ENCODE data around the gene HOXC12. TPM values are rescaled to one million over a fixed set of nuclear protein-coding genes. Genes with fewer than 3 reads are reported as not detected.

Gene HOXC12
- total RNA-seq, 1 donor from 2014 or later: not detected

DNA sequence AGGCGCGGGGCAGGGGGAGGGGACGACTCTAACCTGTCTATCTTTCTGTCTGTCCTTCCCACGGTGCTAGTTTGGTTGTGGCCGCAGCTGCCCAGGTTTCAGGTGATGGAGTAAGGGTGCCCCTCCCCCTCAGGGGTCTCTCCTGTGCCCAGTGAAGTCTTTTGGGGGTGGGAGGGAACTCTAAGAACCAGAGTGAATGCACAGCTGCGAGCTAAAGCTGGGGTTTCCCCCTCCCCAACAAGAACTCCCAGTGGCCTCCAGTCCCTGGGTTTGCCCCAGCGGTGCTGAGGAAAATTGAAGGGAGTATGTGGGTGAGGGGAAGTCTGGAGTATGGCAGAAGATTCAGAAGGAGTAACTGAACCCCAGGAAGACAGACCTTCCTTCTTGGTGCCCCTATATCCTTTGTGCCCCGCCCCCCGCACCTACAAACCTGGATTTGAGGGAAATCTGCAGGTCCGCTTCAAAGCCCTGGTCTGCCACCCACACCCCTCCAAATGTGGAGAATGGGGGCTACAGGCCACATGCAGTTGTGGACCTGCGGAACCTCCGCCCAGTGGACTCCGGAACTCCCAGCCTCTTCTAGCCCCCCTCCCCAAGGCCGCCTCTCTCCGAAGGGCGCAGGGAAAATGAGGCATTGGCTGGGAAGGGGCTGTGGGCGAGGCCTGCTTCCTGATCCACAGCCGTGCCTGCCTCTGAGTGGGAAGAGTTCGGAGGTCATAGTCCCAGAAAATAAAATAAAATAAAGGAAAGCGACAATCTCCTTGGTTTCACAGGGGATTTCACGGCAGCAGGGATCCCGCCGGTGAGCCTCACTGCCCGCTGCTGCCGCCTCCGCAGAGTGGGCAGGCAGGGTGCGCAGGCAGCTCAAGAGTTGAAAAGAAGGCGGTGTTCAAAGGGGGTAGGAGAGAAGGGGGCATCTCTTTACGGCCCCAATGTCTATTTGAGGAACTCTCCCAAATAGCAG is 41.8 kb downstream of the HOXC12 start:
- H3K9ac ChIP-seq (ENCODE audit: low read depth in 1 of 3, low read length in 3 of 3): peak overlapping the region; percentile 96 to 99 (median 99)
- H3K36me3 ChIP-seq (ENCODE audit: control insufficient read depth in 3 of 3, insufficient read depth in 3 of 3, low read length in 3 of 3): no peaks in the 10 kb centered on the region
- peaks cover 53 to 77% (median 54%) of the 10 kb centered on the region in 3 donors for H3K4me1 ChIP-seq (ENCODE audit: control insufficient read depth in 3 of 3, insufficient read depth in 3 of 3, low read length in 3 of 3)
- peak overlapping the region; percentile 88 to 93 (median 89) for H3K4me3 ChIP-seq (ENCODE audit: low read length in 3 of 3)
- peak overlapping the region; percentile 100 for H3K27ac ChIP-seq (ENCODE audit: low read depth, low read length)
- H3K9me3 ChIP-seq (ENCODE audit: control insufficient read depth in 3 of 3, low read length in 3 of 3): no peaks in the 10 kb centered on the region
- H3K27me3 ChIP-seq (ENCODE audit: control insufficient read depth in 3 of 3, insufficient read depth in 3 of 3, low read length in 3 of 3): peaks cover 0 to 9% (median 3%) of the 10 kb centered on the region in 3 donors

DNA sequence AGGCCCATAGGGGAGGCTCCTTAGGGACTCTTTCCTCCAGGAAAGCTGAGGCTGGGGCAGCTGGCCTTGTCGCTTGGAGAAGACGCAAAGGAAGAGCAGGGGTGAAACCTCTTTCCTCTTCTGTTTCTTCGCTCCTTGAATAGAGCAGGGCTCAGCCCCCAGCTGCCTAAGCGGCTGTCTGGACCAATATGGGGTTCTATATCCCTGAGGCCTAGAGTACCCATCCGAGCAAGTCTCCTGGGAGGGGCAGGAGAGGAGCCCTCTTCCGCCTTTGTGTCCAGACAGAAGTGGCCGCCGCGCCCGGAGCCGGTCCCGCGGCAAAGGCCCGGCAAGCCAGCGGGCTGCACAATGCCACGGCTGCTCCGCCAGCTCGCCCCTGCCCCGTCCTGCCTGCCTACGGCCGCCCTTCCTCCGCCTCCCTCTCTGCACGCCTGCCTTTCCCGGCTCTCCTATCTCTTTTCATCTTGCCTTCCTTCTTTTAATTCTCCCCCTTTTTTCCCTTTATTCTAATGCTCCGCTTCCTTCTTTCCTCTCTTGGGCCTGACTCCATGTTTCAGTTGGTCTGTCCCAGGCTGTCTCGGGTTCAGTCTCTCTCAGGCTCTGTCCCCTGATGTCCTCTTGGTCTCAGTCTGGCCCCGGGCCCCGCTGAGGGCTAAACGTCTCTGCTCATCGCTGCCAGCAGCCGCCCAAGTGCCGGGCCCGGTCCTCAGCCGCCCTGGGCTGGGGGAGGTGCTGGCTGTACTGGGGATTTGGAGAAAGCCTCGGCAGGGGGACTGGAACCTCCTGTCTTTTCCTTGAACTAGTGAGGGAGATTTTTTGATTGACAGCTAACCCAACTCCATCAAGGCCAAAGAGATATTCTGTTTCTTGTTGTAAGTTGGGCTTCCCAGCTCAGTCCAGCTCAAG is 42.8 kb downstream of the HOXC12 start:
- no peaks in the 10 kb centered on the region for H3K9me3 ChIP-seq (ENCODE audit: control insufficient read depth in 3 of 3, low read length in 3 of 3)
- H3K36me3 ChIP-seq (ENCODE audit: control insufficient read depth in 3 of 3, insufficient read depth in 3 of 3, low read length in 3 of 3): no peaks in the 10 kb centered on the region
- peak overlapping the region; percentile 96 to 99 (median 99) for H3K9ac ChIP-seq (ENCODE audit: low read depth in 1 of 3, low read length in 3 of 3)
- peak overlapping the region; percentile 88 to 93 (median 89) for H3K4me3 ChIP-seq (ENCODE audit: low read length in 3 of 3)
- peaks cover 0 to 4% (median 3%) of the 10 kb centered on the region in 3 donors for H3K27me3 ChIP-seq (ENCODE audit: control insufficient read depth in 3 of 3, insufficient read depth in 3 of 3, low read length in 3 of 3)
- peaks cover 48 to 77% (median 53%) of the 10 kb centered on the region in 3 donors for H3K4me1 ChIP-seq (ENCODE audit: control insufficient read depth in 3 of 3, insufficient read depth in 3 of 3, low read length in 3 of 3)
- H3K27ac ChIP-seq (ENCODE audit: low read depth, low read length): peak overlapping the region; percentile 100

DNA sequence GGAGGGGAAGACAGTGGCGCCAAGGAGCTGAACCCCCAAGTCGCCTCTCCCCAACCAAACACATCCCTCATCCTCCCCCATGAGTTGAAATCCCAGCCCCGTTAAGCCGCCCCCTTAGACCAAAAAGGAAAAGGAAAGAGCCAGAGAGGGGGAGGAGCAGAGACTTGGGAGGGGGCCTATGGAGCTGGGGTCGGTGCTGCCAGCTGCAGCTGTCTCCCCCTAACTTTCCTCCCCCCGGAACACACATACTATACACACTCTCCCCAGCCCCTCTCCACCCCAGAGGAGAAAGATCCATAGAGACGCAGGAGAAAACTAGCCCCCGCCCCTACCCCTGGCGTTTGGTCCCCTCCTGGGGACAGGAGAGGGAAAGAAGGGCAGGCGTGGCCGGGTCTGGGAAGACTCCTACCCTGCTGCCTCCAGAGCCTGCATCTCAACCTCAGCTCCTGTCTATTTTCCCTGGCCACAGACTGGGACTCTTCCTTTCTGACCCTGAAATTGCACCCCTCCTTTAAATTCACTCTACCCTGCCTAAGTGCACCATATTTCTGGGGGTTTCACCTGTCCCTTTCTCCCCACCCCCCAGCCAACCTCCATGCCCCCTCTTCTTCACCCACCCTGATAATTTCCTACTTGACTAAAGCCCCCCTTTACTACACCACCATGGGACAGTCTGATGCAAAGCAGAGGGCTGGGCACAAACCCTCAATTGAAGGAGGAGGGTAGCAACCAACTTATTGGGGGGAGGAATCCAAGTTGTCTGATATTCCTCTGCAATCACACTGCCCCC is 43.6 kb downstream of the HOXC12 start:
- Histone ChIP-seq H3K27ac (ENCODE audit: low read depth, low read length) (peak overlapping the region; percentile 100), H3K9ac (ENCODE audit: low read depth in 1 of 3, low read length in 3 of 3) (peak overlapping the region; percentile 96 to 99 (median 99))

DNA sequence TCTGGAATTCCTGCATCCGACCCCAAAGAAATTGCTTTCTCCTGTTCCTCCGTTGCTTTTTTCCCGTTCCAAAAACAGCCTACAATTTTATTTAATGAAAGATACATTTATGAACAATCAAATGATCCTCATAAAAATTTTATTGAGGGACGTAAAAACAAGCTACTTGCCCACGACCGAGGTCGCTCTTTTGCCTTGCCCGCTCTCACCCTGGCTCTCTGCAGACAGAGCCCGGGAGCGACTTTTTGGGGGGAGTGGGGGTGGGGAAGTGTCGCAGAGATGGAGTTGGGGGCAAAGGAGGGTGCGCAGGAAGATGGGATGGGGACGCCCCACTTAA is 44.2 kb downstream of the HOXC12 start:
- Histone ChIP-seq H3K9me3 (ENCODE audit: control insufficient read depth in 3 of 3, low read length in 3 of 3) (no peaks in the 10 kb centered on the region), H3K9ac (ENCODE audit: low read depth in 1 of 3, low read length in 3 of 3) (peak overlapping the region; percentile 96 to 99 (median 99)), H3K27ac (ENCODE audit: low read depth, low read length) (peak overlapping the region; percentile 100), H3K36me3 (ENCODE audit: control insufficient read depth in 3 of 3, insufficient read depth in 3 of 3, low read length in 3 of 3) (no peaks in the 10 kb centered on the region), H3K4me1 (ENCODE audit: control insufficient read depth in 3 of 3, insufficient read depth in 3 of 3, low read length in 3 of 3) (peaks cover 48 to 79% (median 55%) of the 10 kb centered on the region in 3 donors), H3K27me3 (ENCODE audit: control insufficient read depth in 3 of 3, insufficient read depth in 3 of 3, low read length in 3 of 3) (peaks cover 0 to 7% (median 0%) of the 10 kb centered on the region in 3 donors), H3K4me3 (ENCODE audit: low read length in 3 of 3) (peak overlapping the region; percentile 88 to 93 (median 89))

More for the DNA sequence above, 43.6 kb downstream of the HOXC12 start:
- H3K4me3 ChIP-seq (ENCODE audit: low read length in 3 of 3): peak overlapping the region; percentile 88 to 93 (median 89)
- H3K4me1 ChIP-seq (ENCODE audit: control insufficient read depth in 3 of 3, insufficient read depth in 3 of 3, low read length in 3 of 3): peaks cover 49 to 80% (median 53%) of the 10 kb centered on the region in 3 donors
- no peaks in the 10 kb centered on the region for H3K36me3 ChIP-seq (ENCODE audit: control insufficient read depth in 3 of 3, insufficient read depth in 3 of 3, low read length in 3 of 3)
- H3K9me3 ChIP-seq (ENCODE audit: control insufficient read depth in 3 of 3, low read length in 3 of 3): no peaks in the 10 kb centered on the region
- peaks cover 0 to 7% (median 1%) of the 10 kb centered on the region in 3 donors for H3K27me3 ChIP-seq (ENCODE audit: control insufficient read depth in 3 of 3, insufficient read depth in 3 of 3, low read length in 3 of 3)

DNA sequence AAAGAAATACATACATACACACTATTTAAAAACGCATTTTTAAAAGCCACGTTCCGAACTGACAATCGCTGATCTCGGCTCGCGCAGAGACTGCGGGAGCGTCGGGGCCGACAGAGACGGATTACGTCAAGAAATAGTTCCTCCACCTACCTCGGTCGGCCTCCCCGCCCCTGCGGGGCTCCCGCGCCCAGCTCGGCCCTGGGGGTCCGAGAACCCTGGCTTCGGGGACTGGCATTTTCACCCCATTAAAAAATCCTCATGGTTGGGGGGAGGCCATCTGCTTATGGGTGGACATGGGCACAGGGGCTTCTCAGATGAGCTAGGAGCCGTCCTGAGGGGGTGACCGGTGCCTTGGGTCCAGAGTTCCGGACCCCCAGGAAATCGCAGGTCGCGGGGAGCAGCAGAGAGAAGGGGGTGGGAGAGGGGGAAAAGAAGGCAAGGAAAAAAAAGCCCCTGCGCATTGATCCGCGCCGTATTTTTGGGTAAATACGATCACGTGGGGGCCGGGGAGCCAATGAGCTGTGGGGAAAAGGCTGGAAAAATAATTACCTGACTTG is 44.9 kb downstream of the HOXC12 start:
- Histone ChIP-seq H3K4me3 (ENCODE audit: low read length in 3 of 3) (peak overlapping the region; percentile 88 to 93 (median 89)), H3K9ac (ENCODE audit: low read depth in 1 of 3, low read length in 3 of 3) (peak overlapping the region; percentile 95 to 99 (median 99)), H3K9me3 (ENCODE audit: control insufficient read depth in 3 of 3, low read length in 3 of 3) (no peaks in the 10 kb centered on the region), H3K4me1 (ENCODE audit: control insufficient read depth in 3 of 3, insufficient read depth in 3 of 3, low read length in 3 of 3) (peaks cover 51 to 79% (median 61%) of the 10 kb centered on the region in 3 donors), H3K27me3 (ENCODE audit: control insufficient read depth in 3 of 3, insufficient read depth in 3 of 3, low read length in 3 of 3) (peaks cover 0 to 7% (median 0%) of the 10 kb centered on the region in 3 donors), H3K36me3 (ENCODE audit: control insufficient read depth in 3 of 3, insufficient read depth in 3 of 3, low read length in 3 of 3) (no peaks in the 10 kb centered on the region), H3K27ac (ENCODE audit: low read depth, low read length) (peak overlapping the region; percentile 100)

DNA sequence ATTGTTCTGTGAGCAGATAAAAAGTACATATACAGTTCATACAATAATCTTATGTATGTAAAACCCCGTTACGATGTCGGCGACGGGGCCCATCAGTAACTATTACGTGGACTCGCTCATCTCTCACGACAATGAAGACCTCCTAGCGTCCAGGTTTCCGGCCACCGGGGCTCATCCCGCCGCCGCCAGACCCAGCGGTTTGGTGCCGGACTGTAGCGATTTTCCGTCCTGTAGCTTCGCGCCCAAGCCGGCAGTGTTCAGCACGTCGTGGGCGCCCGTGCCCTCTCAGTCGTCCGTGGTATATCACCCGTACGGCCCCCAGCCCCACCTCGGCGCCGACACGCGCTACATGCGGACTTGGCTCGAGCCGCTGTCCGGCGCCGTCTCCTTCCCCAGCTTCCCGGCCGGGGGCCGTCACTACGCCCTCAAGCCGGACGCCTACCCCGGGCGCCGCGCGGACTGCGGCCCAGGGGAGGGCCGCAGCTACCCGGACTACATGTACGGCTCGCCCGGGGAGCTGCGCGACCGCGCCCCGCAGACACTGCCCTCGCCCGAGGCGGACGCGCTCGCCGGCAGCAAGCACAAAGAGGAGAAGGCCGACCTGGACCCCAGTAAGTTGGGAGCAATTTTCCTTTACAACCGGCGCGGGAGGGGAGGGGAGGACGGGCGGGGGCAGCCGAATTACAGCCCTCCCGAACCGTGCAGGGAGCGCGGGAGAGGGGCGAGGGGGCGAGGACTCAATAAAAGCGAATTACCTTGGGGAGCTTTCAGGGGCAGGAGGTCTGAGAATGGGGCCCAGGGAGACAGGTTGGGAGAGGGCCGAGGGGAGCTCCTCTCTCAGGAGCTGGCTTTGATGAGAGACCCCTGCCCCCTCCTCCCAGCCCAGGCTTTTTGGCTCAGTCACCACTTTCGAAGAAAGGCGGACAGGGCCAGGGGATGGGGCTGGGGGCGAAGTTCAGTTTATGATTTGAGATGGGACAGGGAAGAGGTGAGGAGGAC is 45.7 kb downstream of the HOXC12 start, which contains the start of gene HOXC9:
Gene HOXC9, plus strand, starts transcription at position 46 of the 999 bp plus-strand sequence. Its CDS starts 28 bp downstream, at position 74.
- Histone ChIP-seq H3K36me3 (ENCODE audit: control insufficient read depth in 3 of 3, insufficient read depth in 3 of 3, low read length in 3 of 3) (no peaks in the 10 kb centered on the region), H3K27me3 (ENCODE audit: control insufficient read depth in 3 of 3, insufficient read depth in 3 of 3, low read length in 3 of 3) (peaks cover 0 to 7% (median 0%) of the 10 kb centered on the region in 3 donors), H3K9me3 (ENCODE audit: control insufficient read depth in 3 of 3, low read length in 3 of 3) (no peaks in the 10 kb centered on the region), H3K4me3 (ENCODE audit: low read length in 3 of 3) (peak within 1 kb of the TSS; percentile 88 to 93 (median 89)), H3K9ac (ENCODE audit: low read depth in 1 of 3, low read length in 3 of 3) (peak within 1 kb of the TSS; percentile 96 to 99 (median 99)), H3K27ac (ENCODE audit: low read depth, low read length) (peak within 1 kb of the TSS; percentile 100), H3K4me1 (ENCODE audit: control insufficient read depth in 3 of 3, insufficient read depth in 3 of 3, low read length in 3 of 3) (peaks cover 50 to 79% (median 59%) of the 10 kb centered on the region in 3 donors)

DNA sequence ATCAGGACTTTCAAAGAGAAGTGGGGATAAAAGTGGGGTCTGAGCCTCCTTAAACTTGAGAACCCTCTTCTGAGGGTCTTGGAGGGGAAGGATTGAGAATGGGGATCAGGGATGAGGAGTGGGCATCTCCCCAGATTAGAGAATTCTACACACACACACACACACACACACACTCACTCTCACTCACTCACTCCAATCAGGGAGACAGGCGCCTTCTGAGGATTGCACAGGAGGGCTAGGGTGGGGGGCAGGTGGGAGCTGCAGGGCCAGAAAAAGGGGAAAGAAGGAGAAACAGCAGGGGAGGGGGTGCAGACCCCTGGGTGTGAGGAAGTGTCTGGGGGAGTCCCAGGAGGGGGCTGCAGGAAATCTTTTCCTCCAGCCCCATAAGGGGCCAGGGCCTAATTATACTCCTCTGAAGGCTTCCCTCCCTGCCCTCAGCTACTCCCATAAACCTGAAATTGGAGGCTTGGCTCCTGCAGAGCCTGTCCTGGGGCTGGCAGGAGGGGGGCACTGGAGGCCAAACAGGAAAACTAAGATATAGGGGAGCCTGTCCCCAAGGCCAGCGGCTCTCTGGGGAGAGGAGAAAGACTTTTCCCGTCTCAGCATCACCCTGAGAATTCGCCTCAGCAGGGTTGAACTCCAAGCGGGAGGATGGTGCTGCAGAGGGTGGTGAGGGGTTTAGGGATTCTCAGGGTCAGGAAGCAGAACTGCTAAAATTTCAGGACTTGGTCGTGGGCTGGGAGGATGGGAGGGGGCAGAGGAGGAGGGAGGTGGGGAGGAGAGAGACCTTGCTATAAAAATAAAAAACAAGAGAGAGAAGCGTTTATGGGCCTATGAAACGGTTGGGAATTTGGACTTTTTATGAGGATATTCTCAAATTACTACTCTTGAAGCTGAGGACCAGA is 46.8 kb downstream of the HOXC12 start:
- H3K4me3 ChIP-seq (ENCODE audit: low read length in 3 of 3): peak overlapping the region; percentile 88 to 93 (median 89)
- peak overlapping the region; percentile 100 for H3K27ac ChIP-seq (ENCODE audit: low read depth, low read length)
- peaks cover 48 to 83% (median 66%) of the 10 kb centered on the region in 3 donors for H3K4me1 ChIP-seq (ENCODE audit: control insufficient read depth in 3 of 3, insufficient read depth in 3 of 3, low read length in 3 of 3)
- peaks cover 0 to 6% (median 0%) of the 10 kb centered on the region in 3 donors for H3K27me3 ChIP-seq (ENCODE audit: control insufficient read depth in 3 of 3, insufficient read depth in 3 of 3, low read length in 3 of 3)
- H3K36me3 ChIP-seq (ENCODE audit: control insufficient read depth in 3 of 3, insufficient read depth in 3 of 3, low read length in 3 of 3): no peaks in the 10 kb centered on the region
- peak overlapping the region; percentile 95 to 99 (median 99) for H3K9ac ChIP-seq (ENCODE audit: low read depth in 1 of 3, low read length in 3 of 3)
- no peaks in the 10 kb centered on the region for H3K9me3 ChIP-seq (ENCODE audit: control insufficient read depth in 3 of 3, low read length in 3 of 3)
